ENCODE measurements around the gene IFT122.

IFT122 gene

GRCh38 chr3:129549805-129550204 lies 109.8 kb downstream of the IFT122 start:
- no peak for TF ChIP-seq CTCF (IDR thresholded peaks at IDR 0.05)
- H3K27me3 Mint-ChIP-seq (ENCODE audit: low read depth, poor library complexity), result peaks cover 6% of the 10 kb centered on the region
- H3K9me3 Mint-ChIP-seq, result no peaks in the 10 kb centered on the region
- peaks cover 41% of the 10 kb centered on the region for H3K4me1 Mint-ChIP-seq
- no peak overlapping the region for H3K27ac Mint-ChIP-seq
- no peak for DNase-seq
- H3K36me3 Mint-ChIP-seq (ENCODE audit: low read depth), result no peaks in the 10 kb centered on the region
- no peak overlapping the region for H3K4me3 Mint-ChIP-seq

- Mint-ChIP-seq H3K4me1 (peaks cover 65% of the 10 kb centered on the region), H3K27ac (peak overlapping the region; percentile 33), H3K36me3 (ENCODE audit: low read depth) (peaks cover 6% of the 10 kb centered on the region), H3K27me3 (ENCODE audit: low read depth, poor library complexity) (peaks cover 6% of the 10 kb centered on the region), H3K4me3 (no peak overlapping the region), H3K9me3 (no peaks in the 10 kb centered on the region)
- no peak for TF ChIP-seq CTCF (IDR thresholded peaks at IDR 0.05)
- DNase-seq, result no peak
These were observed 112.4 kb downstream of the IFT122 start for GRCh38 chr3:129552287-129553050.

- H3K9me3 Mint-ChIP-seq, result no peaks in the 10 kb centered on the region
- no peak overlapping the region for H3K27ac Mint-ChIP-seq
- peaks cover 2% of the 10 kb centered on the region for H3K27me3 Mint-ChIP-seq (ENCODE audit: low read depth, poor library complexity)
- H3K4me3 Mint-ChIP-seq, result no peak overlapping the region
- peaks cover 6% of the 10 kb centered on the region for H3K36me3 Mint-ChIP-seq (ENCODE audit: low read depth)
- peaks cover 70% of the 10 kb centered on the region for H3K4me1 Mint-ChIP-seq
- TF ChIP-seq CTCF (IDR thresholded peaks at IDR 0.05), result no peak
- no peak for DNase-seq
These were observed 113.1 kb downstream of the IFT122 start for GRCh38 chr3:129553171-129553570.

- H3K9me3 Mint-ChIP-seq, result no peaks in the 10 kb centered on the region
- no peak overlapping the region for H3K4me3 Mint-ChIP-seq
- DNase-seq, result no peak
- TF ChIP-seq CTCF (IDR thresholded peaks at IDR 0.05), result no peak
- H3K27me3 Mint-ChIP-seq (ENCODE audit: low read depth, poor library complexity), result no peaks in the 10 kb centered on the region
- no peak overlapping the region for H3K27ac Mint-ChIP-seq
- H3K36me3 Mint-ChIP-seq (ENCODE audit: low read depth), result peaks cover 6% of the 10 kb centered on the region
- H3K4me1 Mint-ChIP-seq, result peaks cover 70% of the 10 kb centered on the region
These were observed 113.7 kb downstream of the IFT122 start for GRCh38 chr3:129553719-129554118.

GRCh38 chr3:129554356-129555152 lies 114.5 kb downstream of the IFT122 start:
- Mint-ChIP-seq H3K4me1 (peaks cover 70% of the 10 kb centered on the region), H3K9me3 (no peaks in the 10 kb centered on the region), H3K27ac (peak overlapping the region; percentile 75), H3K36me3 (ENCODE audit: low read depth) (peaks cover 6% of the 10 kb centered on the region), H3K27me3 (ENCODE audit: low read depth, poor library complexity) (no peaks in the 10 kb centered on the region), H3K4me3 (no peak overlapping the region)
- DNase-seq, result no peak
- TF ChIP-seq CTCF (IDR thresholded peaks at IDR 0.05), result no peak
